ENCODE data around the gene BMP2K.

Gene BMP2K

GRCh38 chr4:78764498-78764961 lies 11.6 kb upstream of the BMP2K start:
- DNase-seq (ENCODE audit: low spot score), result no peak

GRCh38 chr4:78765432-78766006 lies 10.6 kb upstream of the BMP2K start:
- DNase-seq (ENCODE audit: low spot score), result no peak

GRCh38 chr4:78766026-78766425 lies 10.1 kb upstream of the BMP2K start:
- DNase-seq (ENCODE audit: low spot score), result no peak

- no peak for DNase-seq (ENCODE audit: low spot score)
These were observed 9.5 kb upstream of the BMP2K start for GRCh38 chr4:78766650-78767049.

- no peak for DNase-seq (ENCODE audit: low spot score)
These were observed 8.8 kb upstream of the BMP2K start for GRCh38 chr4:78767350-78767749.

- no peak for DNase-seq (ENCODE audit: low spot score)
These were observed 7.5 kb upstream of the BMP2K start for GRCh38 chr4:78768452-78769180.

GRCh38 chr4:78770091-78770642 lies 6.0 kb upstream of the BMP2K start:
- no peak for DNase-seq (ENCODE audit: low spot score)

- no peak for DNase-seq (ENCODE audit: low spot score)
These were observed 3.5 kb upstream of the BMP2K start for GRCh38 chr4:78772526-78773091.

GRCh38 chr4:78774417-78774816 lies 1.7 kb upstream of the BMP2K start:
- no peak for DNase-seq (ENCODE audit: low spot score)

- DNase-seq (ENCODE audit: low spot score), result peak; percentile 74
These were observed 659 bp upstream of the BMP2K start for GRCh38 chr4:78775303-78776078.

- peak; percentile 30 for DNase-seq (ENCODE audit: low spot score)
These were observed 802 bp downstream of the BMP2K start for GRCh38 chr4:78776729-78777575.

- DNase-seq (ENCODE audit: low spot score), result no peak
These were observed 1.4 kb downstream of the BMP2K start for GRCh38 chr4:78777576-78777940.

GRCh38 chr4:78778530-78778929 lies 2.4 kb downstream of the BMP2K start:
- no peak for DNase-seq (ENCODE audit: low spot score)

- DNase-seq (ENCODE audit: low spot score), result no peak
These were observed 3.1 kb downstream of the BMP2K start for GRCh38 chr4:78779280-78779679.

- no peak for DNase-seq (ENCODE audit: low spot score)
These were observed 3.9 kb downstream of the BMP2K start for GRCh38 chr4:78780093-78780492.

- no peak for DNase-seq (ENCODE audit: low spot score)
These were observed 5.0 kb downstream of the BMP2K start for GRCh38 chr4:78781139-78781538.

- DNase-seq (ENCODE audit: low spot score), result no peak
These were observed 5.8 kb downstream of the BMP2K start for GRCh38 chr4:78781924-78782323.

- no peak for DNase-seq (ENCODE audit: low spot score)
These were observed 8.2 kb downstream of the BMP2K start for GRCh38 chr4:78784236-78784865.

- DNase-seq (ENCODE audit: low spot score), result no peak
These were observed 11.3 kb downstream of the BMP2K start for GRCh38 chr4:78787392-78788006.

Data from cerebellar cortex (tissue), 1 donor.